ENCODE results near the gene RYR2. TPM values are rescaled to one million over a fixed set of nuclear protein-coding genes. Genes with fewer than 3 reads are reported as not detected.

Gene RYR2
- polyA plus RNA-seq, 1 experiment: not detected

DNA sequence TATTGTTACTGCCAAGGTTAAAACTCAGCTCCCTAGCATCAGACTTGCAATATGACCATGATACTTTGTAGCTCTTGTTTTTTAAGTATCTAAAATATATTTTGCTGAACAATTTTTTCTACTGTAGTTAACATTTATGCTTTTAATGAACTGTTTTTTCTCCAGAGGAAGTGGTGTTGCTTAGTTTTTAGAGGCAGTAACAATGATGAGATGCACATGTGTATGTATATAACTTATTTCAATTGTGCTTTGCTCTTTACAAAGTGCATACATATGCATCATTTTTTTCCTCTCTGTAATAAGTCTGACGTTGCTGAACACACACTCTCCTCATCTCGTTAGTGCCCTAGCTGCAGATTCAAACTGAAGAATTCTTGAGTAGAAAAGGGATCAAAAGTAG lies 430.0 kb downstream of the RYR2 start:
- no peaks in the 10 kb centered on the region for H3K36me3 ChIP-seq (ENCODE audit: control insufficient read depth, insufficient read depth, low read length)
- no peak for DNase-seq (ENCODE audit: low read depth)
- TF ChIP-seq, protein P1, sequence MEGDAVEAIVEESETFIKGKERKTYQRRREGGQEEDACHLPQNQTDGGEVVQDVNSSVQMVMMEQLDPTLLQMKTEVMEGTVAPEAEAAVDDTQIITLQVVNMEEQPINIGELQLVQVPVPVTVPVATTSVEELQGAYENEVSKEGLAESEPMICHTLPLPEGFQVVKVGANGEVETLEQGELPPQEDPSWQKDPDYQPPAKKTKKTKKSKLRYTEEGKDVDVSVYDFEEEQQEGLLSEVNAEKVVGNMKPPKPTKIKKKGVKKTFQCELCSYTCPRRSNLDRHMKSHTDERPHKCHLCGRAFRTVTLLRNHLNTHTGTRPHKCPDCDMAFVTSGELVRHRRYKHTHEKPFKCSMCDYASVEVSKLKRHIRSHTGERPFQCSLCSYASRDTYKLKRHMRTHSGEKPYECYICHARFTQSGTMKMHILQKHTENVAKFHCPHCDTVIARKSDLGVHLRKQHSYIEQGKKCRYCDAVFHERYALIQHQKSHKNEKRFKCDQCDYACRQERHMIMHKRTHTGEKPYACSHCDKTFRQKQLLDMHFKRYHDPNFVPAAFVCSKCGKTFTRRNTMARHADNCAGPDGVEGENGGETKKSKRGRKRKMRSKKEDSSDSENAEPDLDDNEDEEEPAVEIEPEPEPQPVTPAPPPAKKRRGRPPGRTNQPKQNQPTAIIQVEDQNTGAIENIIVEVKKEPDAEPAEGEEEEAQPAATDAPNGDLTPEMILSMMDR (IDR thresholded peaks at IDR 0.05; ENCODE audit: insufficient read depth, low read depth, low read length): no peak
- H3K27me3 ChIP-seq (ENCODE audit: control insufficient read depth, insufficient read depth, low read length): no peaks in the 10 kb centered on the region
- POLR2A ChIA-PET: no interaction called here
- CTCF ChIA-PET: no interaction called here
- no peak overlapping the region for H3K4me3 ChIP-seq (ENCODE audit: low read depth, low read length)

DNA sequence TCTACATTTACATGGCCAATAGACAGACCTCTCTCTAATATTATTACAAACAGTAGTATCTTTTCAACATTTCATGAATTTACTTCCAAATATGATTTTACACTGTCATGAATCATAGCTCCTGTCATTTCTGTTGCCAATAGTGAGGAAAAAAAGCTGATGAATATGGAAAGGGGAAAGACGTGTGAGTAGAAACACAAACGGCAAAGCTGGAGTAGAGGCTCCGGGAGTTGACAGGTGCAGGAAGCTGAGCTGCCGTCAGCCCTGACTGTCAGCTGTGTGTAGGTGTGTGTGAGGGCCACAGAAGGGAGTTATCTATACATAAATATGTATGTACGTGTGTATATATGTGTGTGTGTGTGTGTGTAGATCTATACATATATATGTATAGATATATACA lies 431.9 kb downstream of the RYR2 start:
- no peaks in the 10 kb centered on the region for H3K27me3 ChIP-seq (ENCODE audit: control insufficient read depth, insufficient read depth, low read length)
- POLR2A ChIA-PET: no interaction called here
- CTCF ChIA-PET: no interaction called here
- TF ChIP-seq, protein P1 (IDR thresholded peaks at IDR 0.05; ENCODE audit: insufficient read depth, low read depth, low read length): no peak
- no peak overlapping the region for H3K4me3 ChIP-seq (ENCODE audit: low read depth, low read length)
- DNase-seq (ENCODE audit: low read depth): no peak
- H3K36me3 ChIP-seq (ENCODE audit: control insufficient read depth, insufficient read depth, low read length): no peaks in the 10 kb centered on the region

DNA sequence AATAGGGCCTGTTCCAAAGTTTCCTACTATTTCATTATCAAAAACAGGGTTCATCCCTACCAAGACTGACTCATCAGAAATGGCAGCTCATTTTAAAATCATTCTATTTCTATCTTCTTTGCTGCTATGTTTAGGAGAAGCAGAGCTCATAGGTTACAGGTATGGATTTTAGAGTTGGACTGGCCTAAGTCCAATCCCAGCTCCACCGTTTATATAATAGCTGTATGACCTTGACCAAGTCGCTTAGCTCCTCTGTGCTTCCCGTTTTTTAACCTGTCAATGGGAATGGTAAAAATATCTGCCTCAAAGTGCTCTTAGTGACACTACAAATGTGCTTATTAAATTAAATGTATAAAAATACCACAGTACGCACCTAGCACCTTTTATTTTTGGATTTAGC lies 436.1 kb downstream of the RYR2 start:
- TF ChIP-seq, protein P1 (IDR thresholded peaks at IDR 0.05; ENCODE audit: insufficient read depth, low read depth, low read length): no peak
- POLR2A ChIA-PET: no interaction called here
- no peak for DNase-seq (ENCODE audit: low read depth)
- CTCF ChIA-PET: no interaction called here
- H3K27me3 ChIP-seq (ENCODE audit: control insufficient read depth, insufficient read depth, low read length): no peaks in the 10 kb centered on the region
- no peaks in the 10 kb centered on the region for H3K36me3 ChIP-seq (ENCODE audit: control insufficient read depth, insufficient read depth, low read length)
- H3K4me3 ChIP-seq (ENCODE audit: low read depth, low read length): no peak overlapping the region

DNA sequence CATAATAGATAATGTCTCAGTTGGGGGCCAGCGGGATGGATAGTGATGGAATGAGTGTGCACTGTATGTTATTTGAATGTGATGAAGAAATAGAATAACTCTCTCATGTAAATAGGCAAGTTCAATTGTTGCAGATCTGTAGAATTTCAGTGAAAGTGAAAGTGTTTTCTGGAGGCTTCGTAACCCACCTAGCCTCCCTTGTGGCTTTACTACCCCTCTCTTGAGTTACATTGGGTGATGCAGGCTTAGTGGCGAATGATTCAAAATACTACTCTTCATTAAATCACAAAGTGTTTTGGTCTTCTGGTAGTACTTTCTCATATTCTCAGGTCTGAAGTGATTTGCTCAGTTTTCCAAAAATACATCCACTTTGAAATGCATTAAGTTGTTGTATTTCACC lies 436.9 kb downstream of the RYR2 start:
- Histone ChIP-seq H3K27me3 (ENCODE audit: control insufficient read depth, insufficient read depth, low read length) (no peaks in the 10 kb centered on the region), H3K4me3 (ENCODE audit: low read depth, low read length) (no peak overlapping the region), H3K36me3 (ENCODE audit: control insufficient read depth, insufficient read depth, low read length) (no peaks in the 10 kb centered on the region)
- TF ChIP-seq, protein P1 (IDR thresholded peaks at IDR 0.05; ENCODE audit: insufficient read depth, low read depth, low read length): no peak
- ChIA-PET CTCF (no interaction called here), POLR2A (no interaction called here)
- DNase-seq (ENCODE audit: low read depth): no peak

DNA sequence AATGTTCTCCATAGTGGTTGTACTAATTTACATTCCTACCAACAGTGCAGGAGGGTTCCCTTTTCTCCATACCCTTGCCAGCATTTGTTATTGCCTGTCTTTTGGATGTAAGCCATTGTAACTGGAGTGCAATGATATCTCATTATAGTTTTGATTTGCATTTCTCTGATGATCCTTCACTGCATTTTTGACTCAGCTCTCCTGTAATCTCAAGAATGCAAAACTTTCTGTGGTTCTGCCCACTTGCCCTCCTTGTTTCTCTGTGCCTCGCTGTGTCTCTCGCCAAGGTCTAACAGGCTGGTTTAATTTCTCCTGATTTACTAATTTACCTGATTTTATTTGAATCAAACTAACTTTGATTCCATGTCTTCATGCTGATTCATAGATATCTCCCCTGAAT lies 440.8 kb downstream of the RYR2 start:
- TF ChIP-seq, protein P1 (IDR thresholded peaks at IDR 0.05; ENCODE audit: insufficient read depth, low read depth, low read length): no peak
- Histone ChIP-seq H3K4me3 (ENCODE audit: low read depth, low read length) (no peak overlapping the region), H3K27me3 (ENCODE audit: control insufficient read depth, insufficient read depth, low read length) (no peaks in the 10 kb centered on the region), H3K36me3 (ENCODE audit: control insufficient read depth, insufficient read depth, low read length) (no peaks in the 10 kb centered on the region)
- ChIA-PET CTCF (no interaction called here), POLR2A (no interaction called here)
- no peak for DNase-seq (ENCODE audit: low read depth)

Measured in BJ (cell line).